ENCODE measurements around the gene SORCS1.
A peak's percentile ranks its signal among the peaks of the same experiment; 100 is the strongest.

SORCS1 gene

GRCh38 chr10:106980495-106981451, 183.7 kb downstream of the SORCS1 start:
- H3K4me3 ChIP-seq (ENCODE audit: low read depth, low read length), result no peak overlapping the region
- peaks cover 30% of the 10 kb centered on the region for H3K4me1 ChIP-seq (ENCODE audit: control insufficient read depth, insufficient read depth, low read length)
- TF ChIP-seq ZNF24 (tag by site-specific recombination; IDR thresholded peaks at IDR 0.05) (no peak), ZNF701 (tag by site-specific recombination; IDR thresholded peaks at IDR 0.05) (no peak), TRIM28 (IDR thresholded peaks at IDR 0.05; ENCODE audit: borderline replicate concordance, low read length) (peak; percentile 69; the same call in 1 of the 2 replicates), WT1 (tag by site-specific recombination; IDR thresholded peaks at IDR 0.05) (no peak), ATF2 (tag by site-specific recombination; IDR thresholded peaks at IDR 0.05; ENCODE audit: low read depth) (no peak), PRDM1 (tag by site-specific recombination; IDR thresholded peaks at IDR 0.05) (no peak), ZBTB7A (tag by site-specific recombination; IDR thresholded peaks at IDR 0.05; ENCODE audit: low read depth) (no peak), TCF7L2 (IDR thresholded peaks at IDR 0.05; ENCODE audit: borderline replicate concordance, low read depth, low read length) (peak; percentile 97), ZNF768 (tag by site-specific recombination; IDR thresholded peaks at IDR 0.05) (no peak), INSM2 (tag by site-specific recombination; IDR thresholded peaks at IDR 0.05) (no peak), ZNF23 (tag by site-specific recombination; IDR thresholded peaks at IDR 0.05; ENCODE audit: borderline replicate concordance) (no peak), ZNF677 (tag by site-specific recombination; IDR thresholded peaks at IDR 0.05) (no peak), ZBTB8A (tag by site-specific recombination; IDR thresholded peaks at IDR 0.05) (no peak), ZNF280C (tag by site-specific recombination; IDR thresholded peaks at IDR 0.05) (no peak), ZEB2 (tag by site-specific recombination; IDR thresholded peaks at IDR 0.05) (no peak)
- POLR2A ChIA-PET, result no interaction called here
- CTCF ChIA-PET, result interaction anchor here (0.6 to 1.2 kb wide), 3 partner anchors 30 to 193 kb away, joined by 3 to 4 read pairs (median 3); no protein-coding TSS in a partner anchor
- H3K9me3 ChIP-seq (ENCODE audit: control insufficient read depth, insufficient read depth, low read depth, low read length), result no peaks in the 10 kb centered on the region
- peak overlapping the region; percentile 54 for H3K27ac ChIP-seq (ENCODE audit: extremely low read depth, low read depth, low read length)
- H3K36me3 ChIP-seq (ENCODE audit: control insufficient read depth in 2 of 2, insufficient read depth in 1 of 2, low read length in 2 of 2), result no peaks in the 10 kb centered on the region

- Histone ChIP-seq H3K4me3 (ENCODE audit: low read depth, low read length) (no peak overlapping the region), H3K9me3 (ENCODE audit: control insufficient read depth, insufficient read depth, low read depth, low read length) (no peaks in the 10 kb centered on the region), H3K27ac (ENCODE audit: extremely low read depth, low read depth, low read length) (no peak overlapping the region), H3K4me1 (ENCODE audit: control insufficient read depth, insufficient read depth, low read length) (peaks cover 31% of the 10 kb centered on the region), H3K36me3 (ENCODE audit: control insufficient read depth in 2 of 2, insufficient read depth in 1 of 2, low read length in 2 of 2) (no peaks in the 10 kb centered on the region)
- ChIA-PET CTCF (no interaction called here), POLR2A (no interaction called here)
- no peak for TF ChIP-seq ZBTB1 (tag by site-specific recombination; IDR thresholded peaks at IDR 0.05)
- no peak for TF ChIP-seq ZNF654 (tag by site-specific recombination; IDR thresholded peaks at IDR 0.05; ENCODE audit: low read depth)
- no peak for TF ChIP-seq HOXC10 (CRISPR knock-in tag; IDR thresholded peaks at IDR 0.05)
- no peak for TF ChIP-seq ZNF560 (tag by site-specific recombination; IDR thresholded peaks at IDR 0.05; ENCODE audit: borderline replicate concordance)
- no peak for TF ChIP-seq ZNF449 (tag by site-specific recombination; IDR thresholded peaks at IDR 0.05)
- no peak for TF ChIP-seq ZFP41 (tag by site-specific recombination; IDR thresholded peaks at IDR 0.05; ENCODE audit: borderline replicate concordance)
These were observed 185.8 kb downstream of the SORCS1 start for GRCh38 chr10:106978756-106979155.

Measured in HEK293 (cell line).